ENCODE data around the gene TMF1.

DNA sequence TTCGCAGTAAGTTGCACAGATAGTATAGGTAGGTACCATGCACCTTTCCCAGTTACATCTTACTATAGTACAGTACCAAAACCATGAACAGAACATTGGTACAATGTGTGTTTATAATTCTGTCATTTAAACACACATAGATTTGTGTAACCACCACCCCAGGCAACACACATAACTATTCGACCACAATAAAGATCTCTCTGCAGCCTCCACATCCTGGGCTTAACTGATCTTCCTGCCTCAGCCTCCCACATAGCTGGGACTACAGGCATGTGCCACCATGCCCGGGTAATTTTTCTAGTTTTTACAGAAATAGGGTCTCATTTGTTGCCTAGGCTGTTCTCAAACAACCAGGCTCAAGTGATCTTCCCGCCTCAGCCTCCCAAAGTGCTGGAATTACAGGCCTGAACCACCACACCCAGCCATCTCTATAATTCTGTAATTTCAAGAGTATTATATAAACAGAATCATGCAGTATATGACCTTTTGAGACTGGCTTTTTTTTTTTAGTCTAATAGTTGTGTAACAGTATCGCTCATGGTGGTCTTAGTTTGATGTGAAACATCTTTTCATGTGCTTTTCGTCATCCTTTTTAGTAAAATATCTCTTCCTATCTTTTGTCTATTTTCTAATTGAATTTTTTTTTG, 13.3 kb upstream of the TMF1 start:
- TF ChIP-seq POLR2AphosphoS5 (IDR thresholded peaks at IDR 0.05) = peak in 1 of 3 donors; percentile 34
- TF ChIP-seq, protein P1, sequence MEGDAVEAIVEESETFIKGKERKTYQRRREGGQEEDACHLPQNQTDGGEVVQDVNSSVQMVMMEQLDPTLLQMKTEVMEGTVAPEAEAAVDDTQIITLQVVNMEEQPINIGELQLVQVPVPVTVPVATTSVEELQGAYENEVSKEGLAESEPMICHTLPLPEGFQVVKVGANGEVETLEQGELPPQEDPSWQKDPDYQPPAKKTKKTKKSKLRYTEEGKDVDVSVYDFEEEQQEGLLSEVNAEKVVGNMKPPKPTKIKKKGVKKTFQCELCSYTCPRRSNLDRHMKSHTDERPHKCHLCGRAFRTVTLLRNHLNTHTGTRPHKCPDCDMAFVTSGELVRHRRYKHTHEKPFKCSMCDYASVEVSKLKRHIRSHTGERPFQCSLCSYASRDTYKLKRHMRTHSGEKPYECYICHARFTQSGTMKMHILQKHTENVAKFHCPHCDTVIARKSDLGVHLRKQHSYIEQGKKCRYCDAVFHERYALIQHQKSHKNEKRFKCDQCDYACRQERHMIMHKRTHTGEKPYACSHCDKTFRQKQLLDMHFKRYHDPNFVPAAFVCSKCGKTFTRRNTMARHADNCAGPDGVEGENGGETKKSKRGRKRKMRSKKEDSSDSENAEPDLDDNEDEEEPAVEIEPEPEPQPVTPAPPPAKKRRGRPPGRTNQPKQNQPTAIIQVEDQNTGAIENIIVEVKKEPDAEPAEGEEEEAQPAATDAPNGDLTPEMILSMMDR (IDR thresholded peaks at IDR 0.05 in 8 of 11, conservative IDR thresholded peaks at IDR 0.05 in 3 of 11) = no peak
- TF ChIP-seq POLR2A (IDR thresholded peaks at IDR 0.05) = no peak
